Measurements from ENCODE around the gene GJA1. TPM values are rescaled to one million over a fixed set of nuclear protein-coding genes. Genes with fewer than 3 reads are reported as not detected.

The GJA1 gene
- total and polyA plus RNA-seq, 2 of the 4 experiments (the other 2 are of a cell fraction), result 180 to 323 TPM

DNA sequence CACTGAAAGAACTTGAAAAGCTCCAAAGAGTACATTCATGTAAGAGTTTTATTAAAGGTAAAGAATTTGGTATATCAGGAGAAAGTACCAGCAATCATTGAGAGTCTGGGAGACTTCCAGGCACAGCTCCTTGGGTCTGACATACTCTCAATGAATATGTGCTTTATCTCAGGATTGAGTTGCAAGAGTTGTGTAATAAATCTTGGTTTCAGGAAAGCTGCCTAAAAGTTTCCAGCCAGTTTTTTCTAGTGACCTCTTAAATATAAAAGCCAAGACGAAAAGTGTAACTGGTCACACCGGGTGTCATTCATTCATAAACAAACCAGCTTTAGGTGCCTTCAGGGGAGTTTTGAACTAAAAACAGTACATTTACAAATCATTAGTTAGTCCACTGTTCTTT, 21.6 kb upstream of the GJA1 start:
- no peak overlapping the region for H2BK20ac ChIP-seq (ENCODE audit: low read depth, low read length)
- in situ Hi-C loops (cut with MboI; ENCODE audit: low sequenced_read_pairs), result no loop called here
- H2BK120ac ChIP-seq (ENCODE audit: low read depth, low read length), result no peak overlapping the region
- no peak overlapping the region for H2BK15ac ChIP-seq (ENCODE audit: low read depth, low read length)
- no peaks in the 10 kb centered on the region for H3K4me1 ChIP-seq (ENCODE audit: control insufficient read depth, insufficient read depth, low read length)
- H3K36me3 ChIP-seq (ENCODE audit: control insufficient read depth, insufficient read depth, low read length), result no peaks in the 10 kb centered on the region
- no peak overlapping the region for H3K9ac ChIP-seq (ENCODE audit: low read depth, low read length)
- no peak overlapping the region for H2AK5ac ChIP-seq (ENCODE audit: low read depth, low read length)
- no peaks in the 10 kb centered on the region for H3K9me1 ChIP-seq (ENCODE audit: insufficient read depth, low read length)
- no peak overlapping the region for H3K56ac ChIP-seq (ENCODE audit: extremely low read depth, insufficient read depth, low read length)
- H2AK9ac ChIP-seq (replicated peaks; ENCODE audit: low read depth, low read length, poor library complexity), result no peak overlapping the region
- no peaks in the 10 kb centered on the region for H4K20me1 ChIP-seq (ENCODE audit: insufficient read depth, low read length)
- ATAC-seq (ENCODE audit: low read depth) (no peak), DNase-seq (no peak)
- WGBS, 2 experiments (ENCODE audit: extremely low coverage in 2 of 2, insufficient read length in 1 of 2), result 69% methylated on average over 2 of the region's 2 CpGs; no CpG with 5 or more reads in 1 of the 2 experiments
- ChIA-PET POLR2A (ENCODE audit: unreplicated experiment) (interaction anchor here (0.6 kb wide), 1 partner anchor 13 kb away, joined by 13 read pairs; no protein-coding TSS in a partner anchor), CTCF (interaction anchor here (0.6 kb wide), 2 partner anchors 8 to 1019 kb away, joined by 3 read pairs; no protein-coding TSS in a partner anchor)
- no peak overlapping the region for H3K4me3 ChIP-seq (ENCODE audit: insufficient read depth, low read depth, low read length)
- no peak overlapping the region for H4K5ac ChIP-seq (ENCODE audit: low read depth, low read length)
- no peak overlapping the region for H3K4ac ChIP-seq (ENCODE audit: low read depth, low read length)
- no peak overlapping the region for H3K4me2 ChIP-seq (ENCODE audit: low read depth, low read length)
- no peaks in the 10 kb centered on the region for H3K27me3 ChIP-seq (ENCODE audit: control insufficient read depth, insufficient read depth, low read length)
- TF ChIP-seq CEBPB (IDR thresholded peaks at IDR 0.05; ENCODE audit: low read depth, low read length) (peak; percentile 24; the same call in 1 of the 2 replicates), NFE2L2 (IDR thresholded peaks at IDR 0.05; ENCODE audit: low read depth, low read length) (no peak)
- H3K79me1 ChIP-seq (ENCODE audit: low read depth in 1 of 2, low read length in 2 of 2), result no peaks in the 10 kb centered on the region
- no peak overlapping the region for H4K91ac ChIP-seq (ENCODE audit: insufficient read depth, low read depth, low read length)
- intact Hi-C loops (cut with micrococcal nuclease), result no loop called here
- H3K23ac ChIP-seq (ENCODE audit: low read depth, low read length), result no peak overlapping the region
- no TSS peak for BruUV-seq (replicated peaks)
- H3K27ac ChIP-seq (ENCODE audit: insufficient read depth, low read length), result no peak overlapping the region
- dilution Hi-C loops (cut with HindIII; ENCODE audit: low sequenced_read_pairs, unreplicated experiment), result no loop called here
- H3K9me3 ChIP-seq (ENCODE audit: control insufficient read depth, insufficient read depth, low read length), result no peaks in the 10 kb centered on the region
- H2AFZ ChIP-seq (replicated peaks; ENCODE audit: low read length, poor library complexity), result no peak overlapping the region
- no peak overlapping the region for H3K14ac ChIP-seq (replicated peaks; ENCODE audit: low read depth, low read length)
- no peak overlapping the region for H3K18ac ChIP-seq (ENCODE audit: low read depth, low read length)
- H2BK5ac ChIP-seq (ENCODE audit: low read depth, low read length, poor library complexity, severe bottlenecking), result no peak overlapping the region
- no peak overlapping the region for H4K8ac ChIP-seq (ENCODE audit: low read depth in 2 of 2, low read length in 2 of 2)

Data from IMR-90 (cell line).